H1 (cell line): ENCODE data around the gene KAZALD1. TPM values are rescaled to one million over a fixed set of nuclear protein-coding genes. Genes with fewer than 3 reads are reported as not detected.
A peak's percentile ranks its signal among the peaks of the same experiment; 100 is the strongest.

Experiments used
- CTCF ChIA-PET: fragments of 300-600 bp; sonication (Branson Sonifier 250); formaldehyde crosslinking; loops from one replicate; lab custom pipeline; 2021; ENCODE audit not compliant: partially characterized antibody; lab: Charles Lee
- POLR2A ChIA-PET: fragments of 300-600 bp; sonication (Branson Sonifier 250); formaldehyde crosslinking; loops from one replicate; lab custom pipeline; 2021; ENCODE audit warnings: inconsistent platforms; ENCODE audit not compliant: partially characterized antibody; lab: Charles Lee
- DNase-seq, 2 experiments: peaks; one replicate each; pipeline versions ENCODE4 v3.0.0 to v3.0.0-alpha.2; 2010 to 2022; ENCODE audit warnings: low spot score in 2 of 2, low read depth in 1 of 2, mixed read lengths in 1 of 2
- FAIRE-seq: peaks from 2 replicates; lab custom pipeline; 2011; peaks lifted over from hg19 to GRCh38; lab: Jason Lieb, UNC
- H2AFZ ChIP-seq: 2 replicates; pipeline ENCODE4 v1.8.1; 2012; ENCODE audit warnings: low read length, inconsistent platforms
- H2AK5ac ChIP-seq: 2 replicates; pipeline ENCODE4 v1.6.1; 2013; ENCODE audit warnings: low read depth, low read length
- H2BK120ac ChIP-seq: replicated peaks from 2 replicates; pipeline ENCODE3; 2013; ENCODE audit warnings: low read depth, low read length, inconsistent platforms
- H2BK12ac ChIP-seq: 2 replicates; pipeline ENCODE4 v1.6.1; 2013; ENCODE audit warnings: low read depth, low read length
- H2BK15ac ChIP-seq: 2 replicates; pipeline ENCODE4 v1.6.1; 2013; ENCODE audit warnings: low read length
- H2BK20ac ChIP-seq: 2 replicates; pipeline ENCODE4 v1.6.1; 2013; ENCODE audit warnings: low read length
- H2BK5ac ChIP-seq: 2 replicates; pipeline ENCODE4 v1.6.1; 2013; ENCODE audit warnings: low read depth, low read length
- H3K14ac ChIP-seq: 2 replicates; pipeline ENCODE4 v1.6.1; 2013; ENCODE audit warnings: inconsistent platforms; ENCODE audit not compliant: insufficient read length
- H3K18ac ChIP-seq: 2 replicates; pipeline ENCODE4 v1.6.1; 2013; ENCODE audit warnings: low read length; ENCODE audit errors: extremely low read depth
- H3K23ac ChIP-seq: 2 replicates; pipeline ENCODE4 v1.6.1; 2013; ENCODE audit warnings: inconsistent platforms; ENCODE audit not compliant: insufficient read length
- H3K23me2 ChIP-seq: 2 replicates; pipeline ENCODE4 v1.6.1; 2013; ENCODE audit warnings: low read depth, low read length
- H3K27ac ChIP-seq: 2 replicates; pipeline ENCODE4 v1.6.1; 2011; ENCODE audit warnings: low read depth, low read length, inconsistent platforms
- H3K27me3 ChIP-seq, 4 experiments: replicated peaks in 1 of 4; 1 replicate in 1 of 4; 2 replicates in 3 of 4; pipeline versions ENCODE4 v1.6.1 to v1.8.1; 2011 to 2013; ENCODE audit warnings: low read length in 3 of 4, mild to moderate bottlenecking in 3 of 4, inconsistent platforms in 2 of 4, mixed read lengths in 2 of 4, moderate library complexity in 1 of 4; ENCODE audit not compliant: control insufficient read depth in 3 of 4, insufficient read depth in 3 of 4; ENCODE audit errors: extremely low read depth in 1 of 4
- H3K36me3 ChIP-seq, 4 experiments: 2 replicates each; pipeline versions ENCODE4 v1.6.1 to v1.8.1; 2011 to 2013; ENCODE audit warnings: mild to moderate bottlenecking in 4 of 4, low read length in 3 of 4, moderate library complexity in 2 of 4, control low read depth in 1 of 4, inconsistent platforms in 1 of 4; ENCODE audit not compliant: insufficient read depth in 4 of 4, control insufficient read depth in 2 of 4
- H3K4ac ChIP-seq: replicated peaks from 2 replicates; pipeline ENCODE3; 2013; ENCODE audit warnings: low read length, low read depth, mixed read lengths, inconsistent platforms; ENCODE audit not compliant: insufficient read length
- H3K4me1 ChIP-seq, 4 experiments: replicated peaks in 1 of 4; 1 replicate in 1 of 4; 2 replicates in 3 of 4; pipeline versions ENCODE4 v1.6.1 to v1.8.1; 2011 to 2013; ENCODE audit warnings: low read length in 3 of 4, inconsistent platforms in 2 of 4, mixed read lengths in 1 of 4; ENCODE audit not compliant: insufficient read depth in 4 of 4, control insufficient read depth in 3 of 4
- H3K4me2 ChIP-seq, 2 experiments: 2 replicates each; pipeline versions ENCODE4 v1.6.1 to v1.8.1; 2011 to 2013; ENCODE audit warnings: low read depth in 2 of 2, low read length in 2 of 2, control low read depth in 1 of 2, inconsistent platforms in 1 of 2, mild to moderate bottlenecking in 1 of 2; ENCODE audit not compliant: insufficient read depth in 1 of 2
- H3K4me3 ChIP-seq, 4 experiments: fragments of 200-600, 300-600 bp in 1 of 4; sonication (generic), shearing (Covaris generic), sonication (Bioruptor Twin) in 1 of 4; 2 replicates each; pipeline versions ENCODE4 v1.5.1 to v1.8.1; 2011 to 2016; ENCODE audit warnings: low read length in 4 of 4, low read depth in 3 of 4, control low read depth in 2 of 4, inconsistent platforms in 2 of 4, mild to moderate bottlenecking in 2 of 4, mixed read lengths in 1 of 4, moderate library complexity in 1 of 4; ENCODE audit not compliant: insufficient read depth in 2 of 4; ENCODE audit errors: extremely low read depth in 1 of 4
- H3K56ac ChIP-seq: replicated peaks from 2 replicates; pipeline ENCODE3; 2013; ENCODE audit warnings: low read depth, mild to moderate bottlenecking, mixed read lengths, low read length, inconsistent platforms; ENCODE audit not compliant: insufficient read length
- H3K79me1 ChIP-seq: 2 replicates; pipeline ENCODE4 v1.6.1; 2013; ENCODE audit warnings: low read depth, low read length, control low read depth
- H3K79me2 ChIP-seq, 2 experiments: 2 replicates each; pipeline versions ENCODE4 v1.6.1 to v1.8.1; 2012 to 2013; ENCODE audit warnings: low read length in 2 of 2, mild to moderate bottlenecking in 2 of 2, inconsistent platforms in 1 of 2; ENCODE audit not compliant: insufficient read depth in 2 of 2, control insufficient read depth in 1 of 2
- H3K9ac ChIP-seq, 4 experiments: replicated peaks in 1 of 4; 1 replicate in 1 of 4; 2 replicates in 3 of 4; pipeline versions ENCODE4 v1.6.1 to v1.8.1; 2011 to 2013; ENCODE audit warnings: low read depth in 3 of 4, low read length in 3 of 4, control low read depth in 2 of 4, mild to moderate bottlenecking in 2 of 4, moderate library complexity in 2 of 4, inconsistent platforms in 1 of 4; ENCODE audit errors: extremely low read depth in 1 of 4
- H3K9me3 ChIP-seq, 2 experiments: 2 replicates each; pipeline versions ENCODE4 v1.6.1 to v1.8.1; 2012 to 2013; ENCODE audit warnings: mild to moderate bottlenecking in 2 of 2, moderate library complexity in 2 of 2, control low read depth in 1 of 2, inconsistent platforms in 1 of 2, low read depth in 1 of 2, low read length in 1 of 2, mixed read lengths in 1 of 2; ENCODE audit not compliant: insufficient read depth in 2 of 2
- H4K20me1 ChIP-seq, 2 experiments: replicated peaks in 1 of 2; 2 replicates each; pipeline versions ENCODE3 to v1.8.1; 2011 to 2013; ENCODE audit warnings: inconsistent platforms in 2 of 2, low read length in 2 of 2, mild to moderate bottlenecking in 1 of 2; ENCODE audit not compliant: insufficient read depth in 2 of 2, control insufficient read depth in 1 of 2
- H4K5ac ChIP-seq: 2 replicates; pipeline ENCODE4 v1.6.1; 2013; ENCODE audit warnings: low read length, low read depth, mixed read lengths, inconsistent platforms; ENCODE audit not compliant: insufficient read length
- H4K8ac ChIP-seq: 2 replicates; pipeline ENCODE4 v1.8.0; 2013; ENCODE audit warnings: mild to moderate bottlenecking, moderate library complexity, low read length, inconsistent platforms; ENCODE audit not compliant: insufficient read depth; ENCODE audit errors: extremely low read depth
- H4K91ac ChIP-seq: replicated peaks from 2 replicates; pipeline ENCODE3; 2013; ENCODE audit warnings: low read length, mixed read lengths, inconsistent platforms; ENCODE audit not compliant: insufficient read length
- BCL11A ChIP-seq, 2 experiments: IDR thresholded peaks; one replicate each; pipeline ENCODE4 v1.6.1; 2011; ENCODE audit warnings: low read depth in 2 of 2, low read length in 2 of 2, mild to moderate bottlenecking in 2 of 2
- GABPA ChIP-seq: IDR thresholded peaks from 2 replicates; pipeline ENCODE4 v1.6.1; 2011; ENCODE audit warnings: mild to moderate bottlenecking, low read length, moderate library complexity, borderline replicate concordance; ENCODE audit not compliant: insufficient read depth
- PHF8 ChIP-seq: fragments of 200-600 bp; sonication (generic); conservative IDR thresholded peaks from 2 replicates; pipeline ENCODE4 v1.7.1; 2012; ENCODE audit warnings: low read depth, mild to moderate bottlenecking, inconsistent platforms, low read length, moderate library complexity
- RBBP5 ChIP-seq: IDR thresholded peaks from 2 replicates; pipeline ENCODE4 v1.7.1; 2012; ENCODE audit warnings: low read depth, mild to moderate bottlenecking, inconsistent platforms, low read length, moderate library complexity, borderline replicate concordance
- RXRA ChIP-seq: IDR thresholded peaks from 2 replicates; pipeline ENCODE4 v1.6.1; 2011; ENCODE audit warnings: low read depth, mild to moderate bottlenecking, low read length, moderate library complexity; ENCODE audit not compliant: insufficient read depth
- SIRT6 ChIP-seq: IDR thresholded peaks from one replicate; pipeline ENCODE4 v1.7.1; 2012; ENCODE audit warnings: low read length, inconsistent platforms
- WGBS, 2 experiments: shearing (Covaris generic) in 1 of 2; methylation state at CpG; one replicate each; pipeline versions ENCODE4 v1.1.6 to v1.1.7; 2013 to 2015; ENCODE audit warnings: low lambda C conversion rate in 2 of 2, mixed read lengths in 2 of 2, inconsistent platforms in 1 of 2, low coverage in 1 of 2, missing lambda C conversion rate in 1 of 2; ENCODE audit not compliant: insufficient replicate concordance in 2 of 2, insufficient coverage in 1 of 2, insufficient read length in 1 of 2; ENCODE audit errors: extremely low coverage in 1 of 2, missing lambda C conversion rate in 1 of 2; 5-methylcytosine and 5-hydroxymethylcytosine counted together
- polyA plus RNA-seq, 7 experiments: library from polyadenylated mRNA; depleted of rRNA in 3 of 7; stranded (reverse) in 5 of 7; unstranded in 2 of 7; fragments of >200 nt in 5 of 7; fragments of 200-250 nt in 2 of 7; gene quantifications; 1 replicate in 5 of 7; 2 replicates in 1 of 7; 4 replicates in 1 of 7; pipeline versions ENCODE4 v1.2.1 to v1.2.3, GENCODE V29; 2011 to 2013; ENCODE audit warnings: missing spikeins in 2 of 7, mixed read lengths in 2 of 7
- total RNA-seq: library from RNA; stranded (reverse); fragmentation: NEBNext Ultra II Directional; extraction: Animal tissue kit (Norgen Biotek cat#: 25700); gene quantifications from 2 replicates; pipeline ENCODE4 v1.2.1, GENCODE V29; 2021
- TF ChIP-seq, protein P1 (sequence below): IDR thresholded peaks from 2 replicates; pipeline ENCODE4 v1.6.1; 2011; ENCODE audit warnings: low read length, improper control_type of control experiment

The KAZALD1 gene
- total and polyA plus RNA-seq, 2 of the 8 experiments (the other 6 are each of a cell fraction or from before 2014, with no cell fraction given): 0.65 to 1.9 TPM

DNA sequence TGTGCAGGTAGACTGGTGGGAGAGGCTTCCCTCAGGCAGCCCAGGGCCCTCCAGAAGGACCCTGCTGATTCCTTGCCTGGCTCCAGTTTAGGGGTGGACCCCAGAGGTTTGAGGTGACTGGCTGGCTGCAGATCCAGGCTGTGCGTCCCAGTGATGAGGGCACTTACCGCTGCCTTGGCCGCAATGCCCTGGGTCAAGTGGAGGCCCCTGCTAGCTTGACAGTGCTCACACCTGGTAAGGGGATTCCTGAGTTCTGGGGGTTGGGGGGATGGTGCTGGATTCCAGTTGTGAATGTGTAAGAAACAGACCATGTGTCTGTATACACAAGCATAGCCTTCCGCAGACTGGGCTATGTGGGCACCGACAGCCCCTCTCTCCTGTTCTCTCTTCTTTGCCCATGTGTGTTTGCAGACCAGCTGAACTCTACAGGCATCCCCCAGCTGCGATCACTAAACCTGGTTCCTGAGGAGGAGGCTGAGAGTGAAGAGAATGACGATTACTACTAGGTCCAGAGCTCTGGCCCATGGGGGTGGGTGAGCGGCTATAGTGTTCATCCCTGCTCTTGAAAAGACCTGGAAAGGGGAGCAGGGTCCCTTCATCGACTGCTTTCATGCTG lies 2.7 kb downstream of the KAZALD1 start:
- Histone ChIP-seq H3K18ac (no peak overlapping the region), H2AFZ (no peak overlapping the region), H3K14ac (no peak overlapping the region), H2BK5ac (no peak overlapping the region), H3K9me3 (no peaks in the 10 kb centered on the region), H4K91ac (no peak overlapping the region), H3K23ac (no peak overlapping the region), H3K4me2 (no peak overlapping the region; a peak in 1 of 4 replicates), H3K36me3 (no peaks in the 10 kb centered on the region; a peak in 1 of 8 replicates), H2BK15ac (peak overlapping the region; percentile 53; the same call in 1 of the 2 replicates), H4K8ac (no peak overlapping the region), H3K4ac (no peak overlapping the region), H2BK120ac (no peak overlapping the region), H3K4me1 (peaks cover 4 to 38% (median 23%) of the 10 kb centered on the region in 4 experiments), H2BK12ac (no peak overlapping the region), H3K79me2 (no peaks in the 10 kb centered on the region; a peak in 1 of 4 replicates), H3K4me3 (no peak overlapping the region)
- no peak for FAIRE-seq
- POLR2A ChIA-PET: interaction anchor here (1.5 to 8.4 kb wide), 3 partner anchors 10 to 22 kb away, joined by 4 to 85 read pairs (median 24); no protein-coding TSS in a partner anchor
- WGBS, 2 experiments: 63% methylated on average over 9 of the region's 9 CpGs; no CpG with 5 or more reads in 1 of the 2 experiments
- CTCF ChIA-PET: interaction anchor here (0.6 to 59.5 kb wide), 8 partner anchors 10 to 386 kb away, joined by 3 to 2176 read pairs (median 26); partner anchors contain the start of genes KAZALD1, PDZD7 and SFXN3
- TF ChIP-seq, protein P1, sequence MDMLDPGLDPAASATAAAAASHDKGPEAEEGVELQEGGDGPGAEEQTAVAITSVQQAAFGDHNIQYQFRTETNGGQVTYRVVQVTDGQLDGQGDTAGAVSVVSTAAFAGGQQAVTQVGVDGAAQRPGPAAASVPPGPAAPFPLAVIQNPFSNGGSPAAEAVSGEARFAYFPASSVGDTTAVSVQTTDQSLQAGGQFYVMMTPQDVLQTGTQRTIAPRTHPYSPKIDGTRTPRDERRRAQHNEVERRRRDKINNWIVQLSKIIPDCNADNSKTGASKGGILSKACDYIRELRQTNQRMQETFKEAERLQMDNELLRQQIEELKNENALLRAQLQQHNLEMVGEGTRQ: no peak
- TF ChIP-seq RXRA: no peak
- no peak for TF ChIP-seq BCL11A (IDR thresholded peaks at IDR 0.05; ENCODE audit: low read depth in 2 of 2, low read length in 2 of 2)
- TF ChIP-seq PHF8: no peak
- no peak for TF ChIP-seq SIRT6
- no peak for TF ChIP-seq RBBP5
- no peak for TF ChIP-seq GABPA
- TF ChIP-seq, all 59 proteins: peak for 0
- DNase-seq: no peak
- Histone ChIP-seq H4K5ac (no peak overlapping the region), H3K27ac (no peak overlapping the region), H2AK5ac (0 out of 2 replicates have a peak overlapping the region, but pooled peaks have one; percentile 95), H3K9ac (no peak overlapping the region), H4K20me1 (peaks cover 2 to 20% of the 10 kb centered on the region in 2 experiments), H3K27me3 (peaks cover 53 to 67% (median 61%) of the 10 kb centered on the region in 4 experiments), H2BK20ac (no peak overlapping the region), H3K79me1 (no peaks in the 10 kb centered on the region), H3K56ac (no peak overlapping the region), H3K23me2 (peaks cover 29% of the 10 kb centered on the region; the same call in 1 of the 2 replicates)
